Cortex of kidney (tissue), 1 donor: ENCODE data around the gene FRMD1.

ENCODE experiments used
- DNase-seq: peaks from one replicate; lab custom pipeline; 2025; lab: John Stamatoyannopoulos, UW

FRMD1 gene

DNA sequence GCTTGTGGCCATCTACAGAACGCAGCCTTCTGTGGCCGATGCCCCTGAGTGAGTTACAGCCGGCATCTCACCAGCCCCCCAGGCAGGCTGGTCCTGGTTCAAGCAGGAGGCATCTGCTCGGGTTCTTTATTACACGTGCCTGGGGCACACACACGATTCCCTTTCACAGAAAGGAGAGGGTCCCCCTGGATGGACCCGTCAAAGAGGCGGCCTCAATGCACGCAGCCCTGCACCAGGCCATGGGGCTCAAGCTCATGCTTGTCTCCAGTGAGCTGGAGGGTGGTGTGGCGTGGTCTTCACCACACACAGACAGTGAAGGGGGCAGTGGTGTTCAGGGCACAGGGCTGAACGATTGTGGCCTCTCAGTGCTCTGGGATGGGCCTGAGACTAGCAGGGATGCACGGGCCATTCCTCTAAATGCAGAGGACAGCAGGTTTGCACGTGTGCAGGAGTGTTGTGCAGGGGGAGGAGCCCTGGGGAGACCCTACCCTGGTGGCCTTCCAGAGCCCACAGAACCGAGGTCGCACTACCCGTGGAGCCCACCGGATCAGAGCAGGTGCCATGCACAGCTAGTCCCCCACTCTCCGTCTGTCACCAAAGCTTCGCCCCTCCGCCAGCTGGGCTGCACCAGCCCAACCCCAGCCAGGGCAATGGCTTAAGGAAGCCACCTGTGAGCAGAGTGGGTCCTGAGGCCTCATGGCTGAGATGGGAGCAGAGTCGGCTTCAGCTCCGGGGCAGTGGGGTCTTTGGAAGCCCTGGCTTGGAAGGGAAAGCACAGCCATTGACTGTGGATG is 23.1 kb downstream of the FRMD1 start:
- DNase-seq = no peak

DNA sequence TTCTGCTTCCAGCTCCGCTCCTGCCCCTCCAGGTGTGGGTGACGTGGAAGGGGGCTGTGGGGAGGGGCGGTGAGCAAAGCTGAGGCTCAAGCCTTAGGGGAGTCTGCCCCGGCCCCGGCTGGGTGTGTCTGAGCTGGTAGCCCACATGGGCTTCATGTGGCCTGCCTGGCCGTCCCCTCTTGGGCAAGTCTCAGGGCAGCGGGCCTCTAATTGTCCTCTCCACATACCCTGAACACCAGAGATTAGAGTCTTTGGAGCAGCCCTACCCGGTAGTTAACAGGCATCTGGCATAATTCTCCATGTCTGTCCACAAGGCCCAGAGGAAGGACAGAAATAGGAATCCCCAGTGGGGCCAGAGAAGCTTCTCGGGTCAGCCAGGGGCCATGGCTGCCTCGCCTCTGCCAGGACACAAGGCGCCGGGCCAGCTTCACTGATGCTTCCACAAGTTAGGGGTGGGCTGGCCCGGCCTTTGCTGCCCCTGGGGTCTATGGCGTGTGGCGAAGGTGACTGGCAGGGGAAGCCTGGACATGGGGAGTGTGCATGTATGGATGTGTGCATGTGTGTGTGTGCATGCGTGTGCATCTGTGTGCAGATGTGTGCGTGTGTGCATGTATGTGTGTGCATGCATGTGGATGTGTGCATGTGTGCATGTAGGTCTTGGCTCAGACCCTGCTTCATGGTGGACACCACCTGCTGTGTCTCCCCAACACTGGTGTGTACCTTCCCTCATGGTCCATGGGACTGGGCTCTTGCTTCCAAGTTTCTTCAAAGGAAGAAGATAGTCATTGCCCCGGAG is 24.0 kb downstream of the FRMD1 start:
- DNase-seq = no peak

DNA sequence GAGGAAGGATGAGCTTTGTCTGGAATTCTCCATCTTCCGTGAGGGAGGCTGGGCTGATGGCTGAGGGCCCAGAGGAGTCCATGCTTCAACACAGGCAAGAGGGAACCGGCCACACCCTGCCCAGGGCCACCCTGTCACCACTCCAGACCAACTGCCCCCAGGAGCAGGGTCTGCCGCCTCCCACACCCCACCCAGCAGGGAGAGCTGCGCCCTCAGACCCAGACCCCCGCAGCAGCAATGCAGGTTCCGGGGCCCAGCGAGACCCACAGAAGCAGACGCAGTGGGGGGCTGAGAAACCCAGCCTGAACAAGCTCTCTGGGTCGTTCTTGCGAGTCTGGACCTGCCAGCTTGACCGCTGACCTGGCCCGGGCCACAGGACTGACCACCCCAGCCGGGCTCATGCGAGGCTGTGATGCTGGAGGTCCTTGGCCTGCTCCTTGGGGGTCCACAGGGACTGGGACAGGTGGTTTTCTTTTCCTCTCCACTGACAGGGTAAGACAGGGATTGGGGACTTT is 25.0 kb downstream of the FRMD1 start:
- no peak for DNase-seq

DNA sequence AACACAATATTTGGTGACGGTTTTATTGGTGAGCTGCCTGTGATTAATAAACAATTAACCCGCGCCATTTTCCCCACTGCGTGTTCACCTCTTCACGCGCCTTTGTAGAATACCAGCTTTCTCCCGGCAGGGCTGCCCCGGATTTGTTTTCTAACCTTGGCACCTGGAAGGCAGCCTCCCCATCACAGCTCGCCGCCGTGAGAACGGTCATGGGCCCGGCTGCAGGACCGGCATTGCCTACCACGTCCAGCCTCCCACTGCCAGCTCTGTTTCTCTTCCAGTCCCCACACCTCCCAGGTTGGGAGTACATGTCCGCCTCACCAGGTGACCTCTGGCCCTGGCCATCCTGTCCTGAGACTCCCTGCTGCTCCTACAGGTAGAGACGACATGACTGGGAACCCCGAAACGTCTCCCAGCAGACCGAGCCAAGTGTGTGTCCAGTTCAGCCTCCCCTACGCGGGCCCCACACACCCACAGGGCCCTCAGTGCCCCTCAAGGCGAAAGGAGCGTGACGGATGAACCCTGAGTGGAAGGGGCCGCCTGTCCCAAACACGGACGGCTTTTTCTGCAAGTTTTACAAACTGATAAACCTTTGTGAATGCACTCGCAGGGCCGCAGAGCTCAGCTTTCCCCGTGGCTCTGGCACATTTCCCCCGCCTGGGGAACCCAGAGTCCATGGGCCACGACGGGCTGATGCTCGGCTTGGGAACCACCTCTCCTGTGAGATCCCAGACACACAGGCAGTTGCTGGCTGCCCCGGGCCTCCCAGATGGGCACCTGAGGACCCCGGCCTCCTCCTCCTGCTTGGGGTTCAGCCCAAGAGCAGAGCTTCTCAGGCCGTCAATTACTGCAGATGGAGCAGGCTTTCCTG is 25.7 kb downstream of the FRMD1 start:
- DNase-seq = no peak

DNA sequence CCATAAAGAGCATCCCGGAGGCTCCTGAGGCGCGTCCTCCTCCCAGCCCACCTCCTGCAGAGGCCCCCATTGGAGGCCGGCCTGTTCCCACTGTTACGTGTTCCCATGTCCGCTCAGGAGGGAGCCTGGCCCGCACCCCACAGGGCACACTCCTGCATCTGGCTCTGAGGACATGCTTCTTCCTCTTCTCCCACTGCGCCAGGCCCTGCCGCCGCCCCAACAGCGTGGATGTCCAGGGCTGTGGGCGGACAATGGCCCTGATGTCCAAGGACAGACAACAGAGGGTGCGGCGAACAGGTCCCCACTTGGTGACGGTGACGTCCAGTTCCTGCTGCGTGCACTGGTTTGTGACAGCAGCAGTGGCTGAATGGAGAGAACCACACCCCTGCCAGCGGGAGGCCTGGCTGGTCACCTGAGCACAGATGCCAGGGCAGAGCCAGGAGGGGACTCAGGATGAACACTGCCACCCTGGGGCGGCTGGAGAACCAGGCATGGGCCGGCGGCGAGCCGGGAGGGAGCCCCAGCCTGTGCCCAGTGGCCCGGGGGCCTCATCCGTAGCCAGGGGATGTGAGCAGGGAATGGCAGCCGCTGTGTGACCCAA is 26.6 kb downstream of the FRMD1 start:
- DNase-seq = no peak

DNA sequence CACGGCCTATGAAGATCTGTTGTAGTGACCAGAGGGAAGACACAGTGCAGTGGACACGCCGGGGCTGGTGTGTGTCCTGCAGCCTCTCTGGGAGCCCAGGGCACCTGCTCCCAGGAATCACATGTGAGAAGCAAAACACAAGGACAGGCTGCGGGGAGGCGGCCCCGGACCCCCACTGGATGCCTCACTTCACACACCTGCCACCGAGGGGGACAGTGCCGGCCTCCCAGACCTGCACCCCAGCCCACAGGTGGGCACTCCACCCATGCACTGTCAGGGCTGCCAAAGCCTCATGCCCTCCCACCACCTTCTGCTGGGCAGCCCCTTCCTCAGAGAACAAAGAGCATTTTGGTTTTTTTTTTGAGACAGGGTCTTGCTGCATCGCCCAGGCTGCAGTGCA is 27.4 kb downstream of the FRMD1 start:
- no peak for DNase-seq

DNA sequence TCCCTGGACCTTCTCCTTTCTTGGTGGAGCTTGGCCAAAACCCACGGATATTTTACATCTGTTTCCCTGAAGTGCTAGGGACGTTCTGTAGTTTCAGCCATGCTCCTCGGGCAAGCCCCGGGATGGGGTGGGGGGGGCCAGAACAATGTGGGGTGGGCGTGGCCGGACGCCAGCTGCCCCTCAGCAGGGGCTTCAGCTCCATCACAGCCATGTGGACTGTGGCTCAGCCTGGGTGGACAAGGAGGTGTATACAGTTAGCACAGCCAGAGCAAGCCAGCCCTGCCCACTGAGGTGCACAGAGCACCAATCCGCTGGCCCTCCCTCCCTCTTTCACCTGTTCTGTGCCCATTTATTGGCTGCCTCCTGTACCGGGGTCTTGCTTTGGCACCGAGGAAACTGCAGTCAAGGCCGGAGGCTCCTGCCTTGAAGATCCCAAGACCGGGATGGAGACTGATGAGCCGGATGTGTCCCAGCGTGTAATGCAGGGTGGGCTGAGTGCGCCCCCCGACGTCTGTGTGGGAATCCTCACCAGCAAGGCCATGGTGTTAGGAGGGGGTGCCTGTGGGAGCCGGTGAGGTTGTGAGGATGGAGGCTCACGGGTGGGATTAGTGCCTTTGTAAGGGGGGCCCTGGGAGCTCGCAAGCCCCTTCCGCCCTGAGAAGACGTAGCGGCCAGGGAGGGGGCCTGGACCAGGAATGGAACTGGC is 28.0 kb downstream of the FRMD1 start:
- no peak for DNase-seq

DNA sequence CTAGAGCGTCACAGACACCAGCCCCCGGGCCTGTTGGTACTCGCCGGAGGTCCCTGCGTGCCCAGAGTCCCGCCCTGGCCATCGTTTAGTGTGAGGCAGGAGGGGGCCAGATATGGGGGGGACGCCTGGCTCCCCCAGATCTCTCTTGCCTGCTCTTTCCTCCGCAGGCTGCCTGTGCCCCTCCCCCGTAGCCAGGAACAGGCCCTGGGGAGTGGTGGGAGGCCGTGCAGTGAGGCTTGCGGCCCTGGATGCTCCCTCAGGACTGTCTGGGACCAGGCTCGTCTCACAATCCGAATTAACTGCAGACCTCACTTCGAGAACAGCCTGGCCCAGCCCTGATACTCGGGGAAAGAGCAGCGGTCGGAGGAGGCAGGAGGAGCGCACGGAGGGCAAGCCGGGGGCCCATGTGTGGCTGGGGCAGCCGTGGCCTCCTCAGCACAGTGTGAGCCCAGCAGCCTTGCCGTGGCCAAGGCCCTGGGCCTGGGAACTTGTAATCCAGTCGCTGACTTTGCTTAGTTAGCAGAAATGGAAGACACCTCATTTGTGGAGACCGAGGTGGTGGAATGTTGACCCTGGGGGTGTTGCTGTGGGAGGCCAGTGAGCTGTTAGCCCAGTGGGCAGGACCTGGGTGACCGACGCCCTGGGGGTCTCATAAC is 28.7 kb downstream of the FRMD1 start:
- no peak for DNase-seq

DNA sequence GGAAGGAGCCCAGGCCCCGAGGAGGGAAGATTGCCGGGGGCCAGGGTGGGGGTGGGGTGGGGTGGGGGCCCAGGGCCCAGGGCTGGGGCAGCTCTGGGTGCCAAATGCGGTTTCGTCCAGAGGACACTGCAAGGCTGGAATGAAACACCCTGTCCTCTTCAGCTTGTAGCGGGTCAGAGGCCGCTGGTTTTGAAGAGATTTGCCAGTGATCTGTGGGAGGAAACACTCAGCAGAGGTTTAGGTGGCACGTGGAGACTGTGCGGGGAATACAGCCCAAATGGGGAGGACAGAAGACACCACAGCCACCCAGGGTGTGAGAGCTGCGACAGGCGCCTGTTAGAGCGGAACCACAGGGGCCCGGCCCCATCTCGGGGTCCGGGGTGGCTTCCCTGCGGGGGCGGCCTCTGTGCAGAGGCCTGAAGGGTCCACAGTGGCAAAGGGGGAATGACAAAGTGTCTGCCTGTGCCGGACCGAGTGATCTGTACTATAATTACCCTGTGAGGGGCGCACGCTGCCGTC is 29.2 kb downstream of the FRMD1 start:
- no peak for DNase-seq

DNA sequence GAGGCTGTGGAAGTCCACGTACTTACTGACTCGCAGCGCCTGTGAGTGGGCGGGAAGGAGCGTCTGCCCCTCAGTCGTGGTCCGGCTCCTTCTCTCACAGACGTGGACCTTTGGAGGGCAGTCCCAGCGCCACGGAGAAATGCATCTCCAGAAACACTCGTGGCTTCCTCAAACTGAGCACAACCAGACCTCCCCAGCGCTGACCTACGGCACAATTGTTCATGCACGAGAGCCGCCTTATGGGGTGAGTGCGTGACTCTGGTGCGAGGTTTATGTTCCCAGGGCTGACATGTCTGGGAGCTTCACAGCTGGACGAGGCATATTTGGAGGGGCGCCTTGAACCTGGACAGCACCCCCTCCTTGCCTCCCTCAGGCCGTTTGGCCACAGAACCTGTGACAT is 29.7 kb downstream of the FRMD1 start:
- no peak for DNase-seq

DNA sequence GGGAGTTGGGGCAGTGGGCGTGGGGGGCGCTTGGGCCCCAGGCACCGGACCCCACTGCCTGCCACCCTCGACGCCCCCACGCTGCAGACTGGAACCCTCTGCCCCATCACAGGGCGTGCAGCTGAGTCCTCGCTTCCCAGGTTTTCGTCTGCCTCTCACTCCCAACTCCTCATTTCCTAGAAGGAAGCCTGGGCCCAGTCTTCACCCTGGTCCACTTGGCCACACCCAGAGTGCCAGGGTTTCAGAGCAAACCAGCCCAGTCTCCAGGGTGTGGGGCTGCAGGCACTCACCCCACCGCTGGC is 30.3 kb downstream of the FRMD1 start:
- no peak for DNase-seq

DNA sequence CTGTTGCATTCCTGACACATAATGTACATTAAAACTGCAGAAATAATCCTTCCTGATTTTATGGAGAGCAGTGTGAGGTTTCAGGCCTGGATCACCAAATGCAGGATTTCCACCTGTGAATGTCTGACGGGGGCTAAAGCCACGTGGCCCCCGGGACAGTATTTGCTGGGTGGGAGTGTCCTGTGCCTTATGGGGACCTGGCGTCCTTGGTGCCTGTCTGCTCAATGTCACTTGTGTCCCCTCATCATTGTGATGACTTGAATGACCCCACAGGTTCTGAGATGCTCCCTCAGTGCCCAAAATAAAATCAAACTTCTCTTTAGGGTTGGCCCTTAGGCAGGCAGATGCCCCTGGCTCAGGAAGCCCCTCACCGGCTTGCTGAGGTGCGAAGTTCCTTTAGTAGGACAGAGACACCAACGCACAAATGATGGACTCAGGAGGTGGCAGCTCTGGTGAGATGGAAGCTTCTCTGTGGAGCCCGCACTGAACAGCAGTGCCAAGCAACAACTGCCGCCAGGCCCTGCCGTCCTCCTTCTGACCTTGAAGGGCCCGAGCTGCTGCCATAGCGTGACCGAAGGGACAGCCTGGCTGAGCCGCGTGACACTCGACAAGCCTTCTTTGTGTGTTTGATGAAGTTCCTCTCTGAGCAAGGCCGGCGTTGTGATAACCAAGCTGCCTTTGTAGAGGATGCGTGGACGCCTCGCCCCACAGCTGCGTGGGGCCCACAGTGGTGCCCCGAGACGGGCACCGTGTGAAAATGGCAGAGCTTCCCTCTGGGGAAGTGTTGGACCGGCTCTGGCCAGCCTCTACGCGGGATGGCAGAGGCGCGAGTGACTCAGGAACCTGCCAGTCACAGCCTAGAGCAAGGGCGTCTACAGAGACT is 30.9 kb downstream of the FRMD1 start:
- no peak for DNase-seq

DNA sequence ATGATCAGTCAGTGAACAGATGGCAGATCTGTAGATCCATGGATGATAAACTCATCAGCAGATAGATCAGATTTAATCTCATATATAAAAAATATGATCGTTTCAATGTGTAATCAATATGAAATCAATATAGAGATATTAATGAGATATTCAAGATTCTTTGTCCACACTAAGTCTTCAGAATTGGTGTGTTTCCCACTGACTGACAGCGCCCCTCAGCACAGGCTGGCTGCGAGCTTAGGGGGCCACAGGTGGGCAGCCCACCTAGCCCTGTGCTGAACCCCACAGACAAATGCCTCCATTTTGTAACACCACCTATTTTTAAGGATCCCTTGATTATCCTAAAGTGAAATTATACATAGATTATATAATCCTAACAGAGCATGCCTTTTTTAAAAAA is 32.3 kb downstream of the FRMD1 start:
- DNase-seq = no peak

DNA sequence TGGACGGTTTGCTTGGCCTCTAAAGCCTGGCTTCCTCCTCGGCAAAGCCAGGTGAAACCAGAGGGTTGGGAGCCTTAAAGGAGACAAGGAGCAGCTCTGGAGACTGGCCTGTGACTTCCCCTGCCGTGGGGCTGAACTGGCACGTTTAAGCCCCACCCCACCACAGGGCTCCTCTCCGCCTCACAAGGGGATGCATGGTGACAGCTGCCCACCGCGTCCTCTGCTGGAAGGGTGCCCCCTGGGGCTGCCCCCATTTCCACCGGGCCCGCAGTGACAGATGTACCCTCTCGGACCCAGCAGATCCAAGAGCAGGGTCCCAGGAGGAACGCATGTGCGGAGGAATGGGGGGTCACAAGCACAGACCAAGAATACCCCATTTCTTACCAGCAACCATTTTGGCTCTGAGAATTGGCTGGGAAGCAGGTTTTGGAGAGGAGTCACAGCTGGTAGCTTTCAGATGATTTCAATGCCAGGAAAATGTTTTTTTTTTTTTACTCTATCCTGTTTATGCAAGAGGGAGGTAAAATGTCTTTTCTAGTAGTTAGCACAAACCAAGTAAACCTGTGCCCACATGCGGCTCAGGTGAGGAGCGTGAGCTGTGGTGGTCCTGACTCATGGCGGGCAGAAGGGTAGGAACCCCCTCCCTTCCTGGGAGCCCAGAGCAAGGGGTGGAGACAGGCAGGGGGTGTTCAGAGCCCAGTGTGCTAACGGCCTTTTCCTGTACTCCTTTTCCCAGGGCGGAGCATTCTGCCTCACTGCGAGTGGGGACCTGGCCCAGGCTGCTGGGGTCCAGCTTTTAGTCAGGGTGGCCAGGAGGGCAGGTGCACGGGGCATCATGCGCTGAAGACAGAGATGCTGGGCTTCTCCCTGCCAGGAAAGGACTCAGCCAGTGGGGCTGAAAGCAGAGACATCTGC is 33.0 kb downstream of the FRMD1 start:
- DNase-seq = no peak

DNA sequence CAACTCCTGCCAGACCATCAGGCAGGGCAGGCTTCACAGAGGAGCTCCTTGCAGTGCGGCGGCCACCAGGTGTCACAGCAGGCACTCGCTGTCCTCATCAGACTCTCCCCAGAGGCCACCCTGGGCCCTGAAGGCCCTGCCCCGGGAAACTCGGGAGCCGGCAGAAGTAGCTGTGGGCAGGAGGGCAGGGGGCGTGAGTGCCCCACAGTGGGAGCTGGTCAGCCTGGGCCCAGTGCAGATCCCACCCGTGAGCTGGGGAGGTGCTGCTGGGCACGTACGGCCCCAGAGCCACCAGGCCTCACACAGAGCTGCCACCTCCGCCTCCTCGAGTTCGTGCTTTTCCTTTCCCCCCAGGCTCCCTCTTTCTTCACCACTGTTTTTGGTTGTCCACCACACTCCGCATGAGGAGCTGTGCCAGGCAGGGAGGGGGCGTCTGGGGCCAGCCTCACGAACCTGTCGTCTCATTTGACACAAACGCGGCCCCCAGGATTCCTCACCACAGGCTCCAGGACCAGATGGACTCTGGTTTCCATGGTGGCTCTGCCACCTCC is 33.8 kb downstream of the FRMD1 start:
- DNase-seq = no peak

DNA sequence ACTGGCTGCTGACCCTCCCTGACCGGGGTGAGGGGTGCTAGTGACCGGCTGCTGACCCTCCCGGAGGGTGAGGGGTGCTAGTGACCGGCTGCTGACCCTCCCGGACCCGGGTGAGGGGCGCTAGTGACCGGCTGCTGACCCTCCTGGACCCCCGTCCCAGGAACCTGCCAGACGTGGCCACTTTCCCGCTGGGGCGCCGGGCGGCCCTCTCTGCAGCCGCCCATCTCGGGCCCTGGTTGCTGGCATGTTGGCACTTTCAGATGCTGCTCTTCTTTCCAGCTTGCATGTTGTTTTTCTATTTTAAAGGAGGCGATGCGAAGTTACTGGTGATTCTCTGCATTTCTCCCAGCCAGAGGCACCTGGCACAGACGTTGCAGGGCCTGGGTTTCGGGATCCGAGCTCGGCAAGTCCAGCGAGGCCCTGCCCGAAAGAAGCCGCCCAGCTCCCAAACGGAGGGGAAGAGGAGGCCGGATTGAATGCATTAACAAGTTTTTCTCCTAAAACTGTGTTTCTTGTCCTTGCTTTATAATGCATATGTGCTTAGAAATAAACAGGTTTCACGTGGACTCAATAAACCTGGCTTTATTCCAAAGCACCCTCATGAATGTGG is 34.4 kb downstream of the FRMD1 start:
- DNase-seq = no peak

DNA sequence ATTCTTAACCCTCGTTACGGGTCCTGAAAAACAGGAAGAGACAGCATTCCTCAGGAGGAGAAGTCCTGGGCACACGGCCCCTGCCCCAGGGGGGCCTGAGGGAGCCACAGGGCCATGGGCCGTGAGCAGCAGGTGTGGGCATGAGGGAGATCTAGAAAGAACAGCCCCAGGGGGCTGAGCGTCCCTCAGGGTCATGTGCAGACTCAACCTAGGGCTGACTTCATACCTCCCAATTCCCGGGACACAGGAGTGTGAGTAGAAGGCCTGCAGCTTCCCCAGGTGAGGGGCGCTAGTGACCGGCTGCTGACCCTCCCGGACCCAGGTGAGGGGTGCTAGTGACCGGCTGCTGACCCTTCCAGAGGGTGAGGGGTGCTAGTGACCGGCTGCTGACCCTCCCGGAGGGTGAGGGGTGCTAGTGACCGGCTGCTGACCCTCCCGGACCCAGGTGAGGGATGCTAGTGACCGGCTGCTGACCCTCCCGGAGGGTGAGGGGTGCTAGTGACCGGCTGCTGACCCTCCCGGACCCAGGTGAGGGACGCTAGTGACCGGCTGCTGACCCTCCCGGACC is 35.1 kb downstream of the FRMD1 start:
- DNase-seq = no peak
